Smooth muscle cell (in vitro differentiated cells): ENCODE data around the gene WDFY2. TPM values are rescaled to one million over a fixed set of nuclear protein-coding genes. Genes with fewer than 3 reads are reported as not detected.

Experiments
- DNase-seq: peaks from one replicate; lab custom pipeline; 2025; ENCODE audit not compliant: unreplicated experiment; lab: John Stamatoyannopoulos, UW
- H2AFZ ChIP-seq: fragments of 200-600 bp; sonication (generic); 2 replicates; pipeline ENCODE4 v1.6.0; 2016; ENCODE audit warnings: antibody characterized with exemption, low read depth, mild to moderate bottlenecking
- H3F3A ChIP-seq: fragments of 200-600 bp; sonication (generic); 2 replicates; pipeline ENCODE4 v1.6.0; 2017; ENCODE audit warnings: antibody characterized with exemption, low read depth
- H3K27ac ChIP-seq: fragments of 200-600 bp; sonication (generic); 2 replicates; pipeline ENCODE4 v1.5.1; 2016; ENCODE audit warnings: low read depth, mild to moderate bottlenecking
- H3K27me3 ChIP-seq: fragments of 200-600 bp; sonication (generic); 2 replicates; pipeline ENCODE4 v1.6.1; 2016; ENCODE audit warnings: low read depth, mild to moderate bottlenecking
- H3K36me3 ChIP-seq: fragments of 200-600 bp; sonication (generic); 2 replicates; pipeline ENCODE4 v1.5.1; 2016; ENCODE audit warnings: low read depth
- H3K4me1 ChIP-seq: fragments of 200-600 bp; sonication (generic); 2 replicates; pipeline ENCODE4 v1.5.1; 2016; ENCODE audit warnings: low read depth
- H3K4me2 ChIP-seq: fragments of 200-600 bp; sonication (generic); 2 replicates; pipeline ENCODE4 v1.6.0; 2016; ENCODE audit warnings: mild to moderate bottlenecking
- H3K4me3 ChIP-seq: fragments of 200-600 bp; sonication (generic); 2 replicates; pipeline ENCODE4 v1.5.1; 2016; ENCODE audit warnings: mild to moderate bottlenecking
- H3K79me2 ChIP-seq: fragments of 200-600 bp; sonication (generic); 2 replicates; pipeline ENCODE4 v1.6.0; 2016; ENCODE audit warnings: low read depth, mild to moderate bottlenecking
- H3K9ac ChIP-seq: fragments of 200-600 bp; sonication (generic); 2 replicates; pipeline ENCODE4 v1.6.0; 2016; ENCODE audit warnings: low read depth
- H3K9me3 ChIP-seq: fragments of 200-600 bp; sonication (generic); replicated peaks from 2 replicates; pipeline ENCODE4 v1.5.1; 2016; ENCODE audit warnings: low read depth
- H4K20me1 ChIP-seq: fragments of 200-600 bp; sonication (generic); 2 replicates; pipeline ENCODE4 v1.6.0; 2016; ENCODE audit warnings: low read depth
- WGBS: methylation state at CpG from one replicate; pipeline ENCODE4 v1.1.7; 2016; ENCODE audit warnings: low lambda C conversion rate; 5-methylcytosine and 5-hydroxymethylcytosine counted together
- polyA plus RNA-seq: library from polyadenylated mRNA; unstranded; fragments of >200 nt; fragmentation: Nextera tagmentation; extraction: Ambion mirVana; gene quantifications from 2 replicates; pipeline ENCODE4 v1.2.1, GENCODE V29; 2016
- total RNA-seq: library from RNA; depleted of rRNA; stranded (reverse); fragments of >200 nt; gene quantifications from 2 replicates; pipeline ENCODE4 v1.2.3, GENCODE V29; 2014
- TF ChIP-seq, protein P1 (sequence below): fragments of 200-600 bp; sonication (generic); IDR thresholded peaks from 2 replicates; pipeline ENCODE4 v1.5.1; 2017; ENCODE audit warnings: borderline replicate concordance, mild to moderate bottlenecking, antibody characterized with exemption; ENCODE audit not compliant: insufficient read depth, poor library complexity, severe bottlenecking

The WDFY2 gene
- total and polyA plus RNA-seq, 2 experiments from 2014 or later: 6.6 to 13.7 TPM

DNA sequence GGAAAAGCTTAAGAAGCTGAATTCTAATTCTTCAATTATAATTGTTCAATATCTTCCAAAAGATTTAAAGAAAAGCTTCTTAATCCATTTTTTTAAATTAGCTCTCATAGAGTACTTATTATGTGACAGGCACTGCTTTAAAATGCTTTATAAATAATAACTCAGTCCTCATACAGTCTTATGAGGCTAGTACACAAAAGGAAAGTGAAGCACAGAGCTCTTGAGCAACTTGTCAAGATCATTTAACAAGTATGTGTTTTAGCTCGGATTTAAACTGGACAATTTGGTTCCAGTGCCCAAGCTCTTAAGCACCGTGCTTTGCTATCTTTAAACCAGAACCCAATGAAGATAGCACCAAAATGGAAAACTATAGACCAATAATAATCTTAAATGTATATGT is 113.6 kb downstream of the WDFY2 start:
- no peak overlapping the region for H3K27ac ChIP-seq
- WGBS: 29% methylated on average over 2 of the region's 2 CpGs
- no peak overlapping the region for H3K9ac ChIP-seq

DNA sequence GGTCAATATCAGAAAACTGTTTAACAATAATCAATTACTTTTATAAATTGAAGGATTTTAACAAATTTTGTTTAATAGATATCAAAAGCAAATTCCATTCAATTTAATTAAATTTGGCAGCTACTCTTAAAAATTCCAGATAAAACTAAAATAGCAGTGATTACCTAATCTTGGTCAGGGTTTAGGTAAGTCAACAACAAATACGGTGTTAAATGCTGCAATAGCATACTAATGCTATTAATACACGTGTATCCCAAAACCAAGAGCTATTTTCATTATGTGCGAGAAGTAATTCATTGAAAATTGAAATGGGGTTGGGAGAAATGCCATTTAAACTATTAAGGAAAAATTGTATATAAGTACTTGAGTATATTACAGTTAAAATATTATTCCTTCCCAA is 114.1 kb downstream of the WDFY2 start:
- no peak for DNase-seq
- peaks cover 2% of the 10 kb centered on the region for H3K4me1 ChIP-seq
- no peak overlapping the region for H3K4me3 ChIP-seq
- H3F3A ChIP-seq: no peaks in the 10 kb centered on the region
- no peaks in the 10 kb centered on the region for H3K27me3 ChIP-seq
- H3K9me3 ChIP-seq: no peaks in the 10 kb centered on the region
- H4K20me1 ChIP-seq: no peaks in the 10 kb centered on the region
- H3K79me2 ChIP-seq: peaks cover 9% of the 10 kb centered on the region
- no peak overlapping the region for H3K27ac ChIP-seq
- TF ChIP-seq, protein P1, sequence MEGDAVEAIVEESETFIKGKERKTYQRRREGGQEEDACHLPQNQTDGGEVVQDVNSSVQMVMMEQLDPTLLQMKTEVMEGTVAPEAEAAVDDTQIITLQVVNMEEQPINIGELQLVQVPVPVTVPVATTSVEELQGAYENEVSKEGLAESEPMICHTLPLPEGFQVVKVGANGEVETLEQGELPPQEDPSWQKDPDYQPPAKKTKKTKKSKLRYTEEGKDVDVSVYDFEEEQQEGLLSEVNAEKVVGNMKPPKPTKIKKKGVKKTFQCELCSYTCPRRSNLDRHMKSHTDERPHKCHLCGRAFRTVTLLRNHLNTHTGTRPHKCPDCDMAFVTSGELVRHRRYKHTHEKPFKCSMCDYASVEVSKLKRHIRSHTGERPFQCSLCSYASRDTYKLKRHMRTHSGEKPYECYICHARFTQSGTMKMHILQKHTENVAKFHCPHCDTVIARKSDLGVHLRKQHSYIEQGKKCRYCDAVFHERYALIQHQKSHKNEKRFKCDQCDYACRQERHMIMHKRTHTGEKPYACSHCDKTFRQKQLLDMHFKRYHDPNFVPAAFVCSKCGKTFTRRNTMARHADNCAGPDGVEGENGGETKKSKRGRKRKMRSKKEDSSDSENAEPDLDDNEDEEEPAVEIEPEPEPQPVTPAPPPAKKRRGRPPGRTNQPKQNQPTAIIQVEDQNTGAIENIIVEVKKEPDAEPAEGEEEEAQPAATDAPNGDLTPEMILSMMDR: no peak
- H3K9ac ChIP-seq: no peak overlapping the region
- H3K4me2 ChIP-seq: no peak overlapping the region
- WGBS: 94% methylated on average over 3 of the region's 3 CpGs
- no peak overlapping the region for H2AFZ ChIP-seq
- no peaks in the 10 kb centered on the region for H3K36me3 ChIP-seq

More for the DNA sequence above, 113.6 kb downstream of the WDFY2 start:
- no peak overlapping the region for H3K4me2 ChIP-seq
- no peaks in the 10 kb centered on the region for H3K27me3 ChIP-seq
- no peaks in the 10 kb centered on the region for H3F3A ChIP-seq
- H3K4me3 ChIP-seq: no peak overlapping the region
- no peak overlapping the region for H2AFZ ChIP-seq
- no peaks in the 10 kb centered on the region for H3K36me3 ChIP-seq
- peaks cover 2% of the 10 kb centered on the region for H3K4me1 ChIP-seq
- no peaks in the 10 kb centered on the region for H4K20me1 ChIP-seq
- H3K9me3 ChIP-seq: no peaks in the 10 kb centered on the region
- TF ChIP-seq, protein P1: no peak
- peaks cover 9% of the 10 kb centered on the region for H3K79me2 ChIP-seq
- DNase-seq: no peak

DNA sequence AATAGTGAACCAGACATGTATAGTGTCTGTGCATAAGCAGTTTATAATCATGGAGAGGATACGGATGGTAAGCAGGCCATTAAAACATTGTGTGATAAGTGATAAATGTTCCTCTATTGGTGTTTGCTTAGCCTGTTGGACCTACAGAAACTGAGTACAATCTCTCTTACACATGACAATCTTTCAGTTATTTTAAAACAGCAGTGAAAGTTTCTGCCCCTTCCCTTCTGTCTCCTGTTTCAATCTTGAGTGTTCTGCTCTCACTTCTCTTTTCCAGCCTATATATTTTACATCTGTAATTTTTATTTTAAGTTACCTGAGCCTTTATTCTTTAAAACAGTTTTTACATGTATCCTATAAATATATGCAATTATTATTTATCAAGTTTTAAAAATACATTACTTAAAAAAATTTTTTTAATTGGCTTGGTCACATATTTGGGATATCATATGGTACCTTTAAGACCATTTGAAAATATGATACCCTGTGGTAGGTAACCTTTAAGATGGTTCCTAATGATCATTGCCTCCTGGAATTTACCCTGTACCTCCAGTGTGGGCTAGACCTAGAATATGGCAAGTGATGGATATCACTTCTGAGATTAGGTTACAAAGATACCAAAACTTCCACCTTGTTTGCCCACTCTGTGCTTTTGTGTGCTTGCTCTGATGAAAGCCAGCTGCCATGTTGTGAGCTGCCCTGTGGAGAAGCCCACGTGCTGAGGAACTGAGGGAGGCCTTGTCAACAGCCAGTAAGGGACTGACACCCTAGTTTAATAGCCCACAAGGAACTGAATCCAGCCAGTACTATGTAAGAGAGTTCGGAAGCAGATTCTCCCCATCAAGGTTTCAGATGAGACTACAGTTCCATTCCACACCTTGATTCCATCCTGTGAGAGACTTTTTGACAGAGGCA is 120.4 kb downstream of the WDFY2 start:
- no peak overlapping the region for H3K4me3 ChIP-seq
- WGBS: 94% methylated on average over 3 of the region's 3 CpGs
- no peaks in the 10 kb centered on the region for H3K36me3 ChIP-seq
- no peak for DNase-seq
- H3K4me1 ChIP-seq: no peaks in the 10 kb centered on the region
- H4K20me1 ChIP-seq: no peaks in the 10 kb centered on the region
- H3K27me3 ChIP-seq: no peaks in the 10 kb centered on the region
- TF ChIP-seq, protein P1: no peak
- H3K9ac ChIP-seq: no peak overlapping the region
- H2AFZ ChIP-seq: no peak overlapping the region
- no peak overlapping the region for H3K4me2 ChIP-seq
- H3F3A ChIP-seq: no peaks in the 10 kb centered on the region
- H3K27ac ChIP-seq: no peak overlapping the region
- peaks cover 5% of the 10 kb centered on the region for H3K79me2 ChIP-seq
- no peaks in the 10 kb centered on the region for H3K9me3 ChIP-seq

DNA sequence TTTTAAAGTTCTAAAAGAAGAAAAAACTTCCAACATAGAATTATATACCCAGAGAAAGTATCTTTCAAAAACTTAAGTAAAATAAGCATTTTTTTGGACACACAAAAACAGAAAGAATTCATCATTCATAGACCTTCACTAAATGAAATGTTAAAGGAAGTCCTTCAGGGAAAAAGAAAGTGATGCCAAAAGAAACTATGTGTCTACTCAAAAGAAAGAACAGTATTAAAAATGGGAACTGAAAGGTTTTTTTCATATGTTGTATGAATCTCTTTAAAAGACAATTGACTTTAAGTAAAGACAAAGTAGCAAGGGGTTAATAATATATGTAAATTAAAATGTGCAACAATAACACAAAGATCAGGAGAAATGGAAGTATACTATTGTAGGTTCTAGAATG is 123.2 kb downstream of the WDFY2 start:
- Histone ChIP-seq H3K4me1 (no peaks in the 10 kb centered on the region), H3K27ac (no peak overlapping the region), H3K4me2 (no peak overlapping the region), H4K20me1 (no peaks in the 10 kb centered on the region), H3K36me3 (no peaks in the 10 kb centered on the region), H3K4me3 (no peak overlapping the region), H3K9me3 (no peaks in the 10 kb centered on the region), H2AFZ (no peak overlapping the region), H3K9ac (no peak overlapping the region), H3K79me2 (peaks cover 5% of the 10 kb centered on the region), H3K27me3 (no peaks in the 10 kb centered on the region), H3F3A (no peaks in the 10 kb centered on the region)
- TF ChIP-seq, protein P1: no peak
- DNase-seq: no peak
